ENCODE measurements around the gene OVCH1.
"Not testable (repeated sequence)": the region's sequence is repeated elsewhere in the genome, so short reads cannot be mapped to it uniquely, and the experiment has no call there.

Gene OVCH1

DNA sequence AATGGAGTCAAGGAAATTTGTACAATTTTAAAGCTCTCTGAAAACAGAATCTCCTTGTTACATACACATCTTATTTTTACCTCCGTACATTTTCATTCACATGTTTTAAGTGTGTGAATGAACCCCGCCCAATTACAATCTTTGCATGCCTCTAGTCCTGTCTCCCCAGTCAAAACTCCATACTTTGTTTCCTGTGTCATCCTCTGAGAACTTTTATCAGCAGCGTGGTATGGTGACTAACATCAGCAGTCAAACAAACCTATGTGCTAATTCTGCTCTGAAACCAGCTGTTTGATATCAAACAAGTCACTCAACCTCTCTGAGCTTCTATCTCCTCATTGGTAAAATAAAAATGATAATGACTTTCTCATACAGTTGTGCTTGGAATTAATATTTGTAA, 100.7 kb downstream of the OVCH1 start:
- DNase-seq: no peak

DNA sequence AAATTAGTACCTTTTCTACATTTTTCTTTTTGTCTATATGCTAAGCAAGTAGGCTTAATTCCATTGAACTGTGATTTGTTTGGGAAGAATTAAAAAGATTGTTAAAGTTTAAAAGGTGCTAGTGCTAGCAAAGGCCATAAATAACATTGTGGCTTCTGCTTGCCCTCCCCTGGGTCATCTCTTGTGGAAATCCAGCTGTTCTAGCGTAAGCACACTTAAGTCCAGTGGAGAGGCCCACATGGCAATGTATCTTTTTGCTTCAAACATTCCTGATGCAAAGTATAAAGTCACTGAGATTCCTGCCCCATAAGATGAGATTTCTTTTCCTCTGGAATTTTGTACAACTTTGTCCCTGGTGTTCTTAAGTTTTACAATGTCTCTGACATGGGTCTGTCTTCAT, 102.1 kb downstream of the OVCH1 start:
- no peak for DNase-seq

DNA sequence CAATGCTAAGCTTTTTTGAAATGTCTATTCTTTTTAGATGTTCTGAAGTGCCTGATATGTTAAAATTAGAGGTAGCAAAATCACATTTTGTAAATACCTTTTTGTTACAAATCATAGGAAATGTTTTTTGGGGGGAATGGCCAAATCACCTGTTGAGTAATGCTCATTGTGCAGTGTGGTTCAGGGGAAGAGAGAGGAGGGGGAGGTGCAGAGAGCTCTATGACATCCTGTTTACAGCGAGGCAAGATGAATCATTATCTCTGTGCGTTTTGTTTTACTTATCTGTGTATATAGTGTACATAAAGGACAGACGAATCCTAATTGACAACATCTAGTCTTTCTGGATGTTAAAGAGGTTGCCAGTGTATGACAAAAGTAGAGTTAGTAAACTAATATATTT, 107.1 kb downstream of the OVCH1 start:
- DNase-seq: peak; percentile 58

DNA sequence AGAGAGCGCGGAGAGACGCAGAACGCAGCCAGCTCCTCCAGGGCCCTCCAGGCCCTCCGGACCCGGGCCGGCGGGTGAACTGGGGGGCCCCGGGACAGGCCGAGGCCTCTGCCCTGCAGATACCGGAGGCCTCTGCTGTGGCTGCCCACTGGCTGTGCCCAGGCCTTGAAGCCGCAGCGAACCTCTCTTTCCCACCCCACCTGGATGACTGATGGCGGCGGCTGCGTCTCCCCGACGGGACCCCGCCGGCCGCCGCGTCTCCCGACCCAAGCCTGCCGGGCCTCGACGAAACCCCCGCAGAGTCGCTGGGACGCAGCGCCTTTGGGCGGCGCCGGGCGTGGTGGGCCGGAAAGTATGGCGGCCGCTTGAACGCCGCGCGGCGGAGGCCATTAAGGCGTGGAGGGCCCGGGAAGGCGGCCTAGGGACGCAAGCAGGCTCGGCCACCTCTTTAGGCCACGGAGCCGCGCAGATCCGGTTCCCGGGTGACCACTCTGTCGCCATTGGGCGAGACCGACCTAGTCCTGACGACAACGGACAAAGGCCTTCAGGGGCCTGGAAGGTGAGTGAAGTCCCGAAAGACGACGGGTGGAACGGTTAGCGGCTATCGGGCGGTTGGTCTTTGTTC, 108.1 kb downstream of the OVCH1 start:
- no peak for DNase-seq

DNA sequence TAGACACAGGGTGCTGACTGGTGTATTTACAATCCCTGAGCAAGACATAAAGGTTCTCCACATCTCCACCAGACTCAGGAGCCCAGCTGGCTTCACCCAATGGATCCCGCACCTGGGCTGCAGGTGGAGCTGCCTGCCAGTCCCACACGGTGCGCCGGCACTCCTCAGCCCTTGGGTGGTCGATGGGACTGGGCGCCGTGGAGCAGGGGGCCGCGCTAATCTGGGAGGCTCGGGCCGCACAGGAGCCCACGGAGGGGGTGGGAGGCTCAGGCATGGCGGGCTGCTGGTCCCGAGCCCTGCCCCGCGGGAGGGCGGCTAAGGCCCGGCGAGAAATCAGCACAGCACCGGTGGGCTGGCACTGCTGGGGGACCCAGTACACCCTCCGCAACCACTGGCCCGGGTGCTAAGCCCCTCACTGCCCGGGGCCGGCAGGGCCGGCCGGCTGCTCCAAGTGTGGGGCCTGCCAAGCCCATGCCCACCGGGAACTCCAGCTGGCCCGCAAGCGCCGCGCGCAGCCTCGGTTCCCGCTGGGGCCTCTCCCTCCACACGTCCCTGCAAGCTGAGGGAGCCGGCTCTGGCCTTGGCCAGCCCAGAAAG, 111.3 kb downstream of the OVCH1 start:
- DNase-seq: not testable (repeated sequence)

DNA sequence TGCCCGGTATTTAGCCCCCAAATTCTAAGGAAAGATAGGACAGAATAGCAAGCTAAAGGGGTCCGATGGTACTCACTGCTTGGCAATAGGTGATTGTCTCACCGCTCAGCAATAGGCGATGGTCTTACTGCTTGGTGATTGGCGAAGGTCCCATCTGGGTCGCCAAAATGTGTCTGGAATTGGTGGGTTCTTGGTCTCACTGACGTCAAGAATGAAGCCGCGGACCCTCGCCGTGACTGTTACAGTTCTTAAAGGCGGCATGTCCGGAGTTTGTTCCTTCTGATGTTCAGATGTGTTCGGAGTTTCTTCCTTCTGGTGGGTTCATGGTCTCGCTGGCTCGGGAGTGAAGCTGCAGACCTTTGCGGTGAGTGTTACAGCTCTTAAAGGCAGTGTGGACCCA, 112.3 kb downstream of the OVCH1 start:
- DNase-seq: not testable (repeated sequence)

- DNase-seq: no peak
Measured at GRCh38 chr12:29382251-29382650, 115.2 kb downstream of the OVCH1 start.

DNA sequence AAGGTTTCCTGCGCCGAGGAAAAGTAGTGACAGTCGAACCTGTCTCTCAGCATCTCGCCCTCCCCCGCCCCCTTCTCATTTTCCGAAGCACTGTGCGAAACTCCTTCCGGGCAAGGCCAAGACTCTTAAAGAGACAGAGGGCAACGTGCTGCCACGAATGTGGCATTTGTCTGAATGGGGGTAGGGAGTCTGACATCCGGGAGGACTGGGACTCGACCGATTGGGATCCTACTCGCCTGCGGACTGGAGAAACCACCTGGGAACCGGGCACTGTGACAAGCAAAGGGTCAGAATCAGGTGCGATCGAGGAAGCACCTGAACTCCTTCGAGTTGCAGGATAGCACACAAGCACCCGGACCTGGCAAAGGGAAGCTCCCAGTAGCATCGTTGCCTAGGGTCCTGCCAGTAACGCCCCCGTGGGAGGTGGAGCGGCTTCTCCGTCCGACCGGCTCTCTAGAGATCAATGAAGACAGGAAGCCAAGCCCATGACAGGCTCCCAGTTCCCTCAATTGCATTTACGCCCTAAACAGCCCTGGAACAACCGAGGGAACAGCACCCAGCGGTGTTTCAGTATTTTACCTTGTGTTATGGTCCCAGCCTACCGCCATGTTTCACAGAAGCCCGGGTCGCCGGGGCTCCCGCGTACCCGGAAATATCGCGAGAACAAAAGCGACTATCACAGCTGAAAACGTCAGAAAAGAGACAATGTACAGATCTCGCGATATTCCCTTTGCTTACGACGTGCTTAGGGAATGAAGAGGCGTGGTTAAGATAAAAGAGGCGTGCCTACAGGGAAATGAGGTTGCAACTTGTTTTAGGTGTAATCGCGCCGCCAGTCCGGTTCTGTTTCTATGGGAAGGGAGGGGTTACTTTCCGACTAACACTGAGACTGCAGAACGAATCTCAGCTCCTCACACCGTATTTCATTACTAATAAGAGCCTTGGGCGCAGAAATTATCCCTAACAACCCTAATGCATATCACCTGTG, 116.7 kb downstream of the OVCH1 start, which contains the start of gene ERGIC2:
Gene ERGIC2 (minus strand): TSS at position 637 of the 988 bp plus-strand sequence. CDS start 9,539 bp downstream, outside the sequence.
- DNase-seq: peak; percentile 97
